SJCRH30 (cell line): ENCODE measurements around the gene RAB4A. TPM values are rescaled to one million over a fixed set of nuclear protein-coding genes. Genes with fewer than 3 reads are reported as not detected.

Experiments used
- DNase-seq, 2 experiments: peaks; one replicate each; pipeline ENCODE4 v3.0.0-alpha.2; 2015 to 2020
- H3K27ac ChIP-seq: fragments of 250-450 bp; sonication (Bioruptor Pico); 2 replicates; pipeline ENCODE4 v1.5.1; 2020; ENCODE audit warnings: mild to moderate bottlenecking, moderate library complexity
- H3K27me3 ChIP-seq: fragments of 250-450 bp; sonication (Bioruptor Pico); 2 replicates; pipeline ENCODE4 v1.5.1; 2020; ENCODE audit warnings: mild to moderate bottlenecking, moderate library complexity
- H3K36me3 ChIP-seq: fragments of 250-450 bp; sonication (Bioruptor Pico); 2 replicates; pipeline ENCODE4 v1.5.1; 2020; ENCODE audit warnings: mild to moderate bottlenecking, moderate library complexity
- H3K4me1 ChIP-seq: fragments of 250-450 bp; sonication (Bioruptor Pico); 2 replicates; pipeline ENCODE4 v1.5.1; 2020; ENCODE audit warnings: mild to moderate bottlenecking, moderate library complexity
- H3K4me3 ChIP-seq: fragments of 250-450 bp; sonication (Bioruptor Pico); 2 replicates; pipeline ENCODE4 v1.5.1; 2020; ENCODE audit warnings: mild to moderate bottlenecking, moderate library complexity
- H3K9me3 ChIP-seq: fragments of 250-450 bp; sonication (Bioruptor Pico); replicated peaks from 2 replicates; pipeline ENCODE4 v1.5.1; 2020; ENCODE audit warnings: mild to moderate bottlenecking, moderate library complexity
- total RNA-seq: library from RNA; depleted of rRNA; stranded (reverse); fragments of >200 nt; shearing (Covaris generic); gene quantifications from 2 replicates; pipeline ENCODE4 v1.2.3, GENCODE V29; 2014

RAB4A gene
- total RNA-seq, 1 experiment from 2014 or later, result 31.3 TPM

- no peak for DNase-seq
- no peak overlapping the region for H3K27ac ChIP-seq
- H3K27me3 ChIP-seq, result peaks cover 4% of the 10 kb centered on the region; the same call in 1 of the 2 replicates
These were observed 35.9 kb upstream of the RAB4A start for GRCh38 chr1:229234870-229235472.

GRCh38 chr1:229237320-229237719 lies 33.6 kb upstream of the RAB4A start:
- Histone ChIP-seq H3K4me1 (no peaks in the 10 kb centered on the region), H3K27ac (no peak overlapping the region), H3K4me3 (no peak overlapping the region), H3K36me3 (no peaks in the 10 kb centered on the region), H3K27me3 (no peaks in the 10 kb centered on the region; the same call in 1 of the 2 replicates), H3K9me3 (no peaks in the 10 kb centered on the region; the same call in 1 of the 2 replicates)
- no peak for DNase-seq

More at GRCh38 chr1:229234870-229235472, 35.9 kb upstream of the RAB4A start:
- no peaks in the 10 kb centered on the region; the same call in 1 of the 2 replicates for H3K9me3 ChIP-seq
- H3K4me3 ChIP-seq, result no peak overlapping the region
- H3K36me3 ChIP-seq, result no peaks in the 10 kb centered on the region
- H3K4me1 ChIP-seq, result peaks cover 14% of the 10 kb centered on the region

GRCh38 chr1:229238231-229238630 lies 32.7 kb upstream of the RAB4A start:
- Histone ChIP-seq H3K4me1 (no peaks in the 10 kb centered on the region), H3K36me3 (no peaks in the 10 kb centered on the region), H3K27ac (no peak overlapping the region), H3K27me3 (no peaks in the 10 kb centered on the region; the same call in 1 of the 2 replicates), H3K4me3 (no peak overlapping the region), H3K9me3 (no peaks in the 10 kb centered on the region)
- no peak for DNase-seq

- H3K36me3 ChIP-seq, result no peaks in the 10 kb centered on the region
- H3K4me3 ChIP-seq, result no peak overlapping the region
- no peaks in the 10 kb centered on the region for H3K4me1 ChIP-seq
- no peaks in the 10 kb centered on the region; the same call in 1 of the 2 replicates for H3K27me3 ChIP-seq
- no peak overlapping the region for H3K27ac ChIP-seq
- no peak for DNase-seq
- H3K9me3 ChIP-seq, result no peaks in the 10 kb centered on the region
These were observed 32.1 kb upstream of the RAB4A start for GRCh38 chr1:229238674-229239415.

GRCh38 chr1:229240532-229240931 lies 30.4 kb upstream of the RAB4A start:
- no peaks in the 10 kb centered on the region for H3K9me3 ChIP-seq

GRCh38 chr1:229241390-229241789 lies 29.5 kb upstream of the RAB4A start:
- H3K27me3 ChIP-seq, result no peaks in the 10 kb centered on the region; the same call in 1 of the 2 replicates
- no peaks in the 10 kb centered on the region for H3K36me3 ChIP-seq
- H3K9me3 ChIP-seq, result no peaks in the 10 kb centered on the region
- H3K4me3 ChIP-seq, result no peak overlapping the region
- DNase-seq, result no peak
- no peaks in the 10 kb centered on the region for H3K4me1 ChIP-seq
- H3K27ac ChIP-seq, result no peak overlapping the region

More at GRCh38 chr1:229240532-229240931, 30.4 kb upstream of the RAB4A start:
- Histone ChIP-seq H3K4me1 (no peaks in the 10 kb centered on the region), H3K27me3 (no peaks in the 10 kb centered on the region; the same call in 1 of the 2 replicates), H3K4me3 (no peak overlapping the region), H3K27ac (no peak overlapping the region), H3K36me3 (no peaks in the 10 kb centered on the region)
- DNase-seq, result no peak

- H3K4me3 ChIP-seq, result no peak overlapping the region
- H3K27ac ChIP-seq, result no peak overlapping the region
- no peaks in the 10 kb centered on the region for H3K9me3 ChIP-seq
- no peaks in the 10 kb centered on the region for H3K36me3 ChIP-seq
- DNase-seq, result no peak
- no peaks in the 10 kb centered on the region; the same call in 1 of the 2 replicates for H3K27me3 ChIP-seq
- H3K4me1 ChIP-seq, result no peaks in the 10 kb centered on the region
These were observed 27.3 kb upstream of the RAB4A start for GRCh38 chr1:229243638-229244037.

- no peak overlapping the region for H3K4me3 ChIP-seq
- no peaks in the 10 kb centered on the region for H3K4me1 ChIP-seq
- no peak for DNase-seq
- H3K36me3 ChIP-seq, result no peaks in the 10 kb centered on the region
- no peaks in the 10 kb centered on the region; the same call in 1 of the 2 replicates for H3K27me3 ChIP-seq
- no peak overlapping the region for H3K27ac ChIP-seq
- H3K9me3 ChIP-seq, result no peaks in the 10 kb centered on the region
These were observed 26.8 kb upstream of the RAB4A start for GRCh38 chr1:229244091-229244490.

- no peak overlapping the region for H3K27ac ChIP-seq
- H3K9me3 ChIP-seq, result no peaks in the 10 kb centered on the region
- H3K36me3 ChIP-seq, result no peaks in the 10 kb centered on the region
- no peaks in the 10 kb centered on the region for H3K27me3 ChIP-seq
- 0 out of 2 replicates have a peak, but pooled peaks cover under 1% of the 10 kb centered on the region for H3K4me1 ChIP-seq
- no peak overlapping the region for H3K4me3 ChIP-seq
- no peak for DNase-seq
These were observed 23.0 kb upstream of the RAB4A start for GRCh38 chr1:229247871-229248270.

GRCh38 chr1:229248821-229249817 lies 21.8 kb upstream of the RAB4A start:
- Histone ChIP-seq H3K27ac (no peak overlapping the region), H3K4me3 (no peak overlapping the region), H3K36me3 (no peaks in the 10 kb centered on the region), H3K4me1 (0 out of 2 replicates have a peak, but pooled peaks cover 4% of the 10 kb centered on the region), H3K27me3 (no peaks in the 10 kb centered on the region), H3K9me3 (no peaks in the 10 kb centered on the region)
- no peak for DNase-seq

- DNase-seq, result no peak
- Histone ChIP-seq H3K36me3 (no peaks in the 10 kb centered on the region), H3K4me3 (no peak overlapping the region), H3K27me3 (no peaks in the 10 kb centered on the region), H3K4me1 (0 out of 2 replicates have a peak, but pooled peaks cover 4% of the 10 kb centered on the region), H3K27ac (no peak overlapping the region), H3K9me3 (no peaks in the 10 kb centered on the region)
These were observed 20.9 kb upstream of the RAB4A start for GRCh38 chr1:229249854-229250644.

GRCh38 chr1:229251185-229251584 lies 19.7 kb upstream of the RAB4A start:
- DNase-seq, result no peak
- no peak overlapping the region for H3K27ac ChIP-seq
- H3K27me3 ChIP-seq, result no peaks in the 10 kb centered on the region
- H3K36me3 ChIP-seq, result no peaks in the 10 kb centered on the region
- H3K4me1 ChIP-seq, result 0 out of 2 replicates have a peak, but pooled peaks cover 4% of the 10 kb centered on the region
- H3K9me3 ChIP-seq, result no peaks in the 10 kb centered on the region
- no peak overlapping the region for H3K4me3 ChIP-seq

GRCh38 chr1:229252228-229252984 lies 18.5 kb upstream of the RAB4A start:
- H3K27me3 ChIP-seq, result no peaks in the 10 kb centered on the region
- H3K9me3 ChIP-seq, result no peaks in the 10 kb centered on the region
- H3K27ac ChIP-seq, result no peak overlapping the region
- no peak for DNase-seq
- 0 out of 2 replicates have a peak, but pooled peaks cover 4% of the 10 kb centered on the region for H3K4me1 ChIP-seq
- no peak overlapping the region for H3K4me3 ChIP-seq
- H3K36me3 ChIP-seq, result no peaks in the 10 kb centered on the region
